HG02884 (cell line): Measurements from ENCODE around the gene TAF4.

Experiments
- ATAC-seq: cut with Tn5 transposase; IDR thresholded peaks from one replicate; pipeline ENCODE4 v1.9.1; 2021; ENCODE audit warnings: mild to moderate bottlenecking, moderate library complexity; ENCODE audit not compliant: unreplicated experiment

TAF4 gene

GRCh38 chr20:61936701-61937131 is 129.0 kb downstream of the TAF4 start:
- ATAC-seq, result no peak

- ATAC-seq, result no peak
These were observed 129.6 kb downstream of the TAF4 start for GRCh38 chr20:61935926-61936700.

DNA sequence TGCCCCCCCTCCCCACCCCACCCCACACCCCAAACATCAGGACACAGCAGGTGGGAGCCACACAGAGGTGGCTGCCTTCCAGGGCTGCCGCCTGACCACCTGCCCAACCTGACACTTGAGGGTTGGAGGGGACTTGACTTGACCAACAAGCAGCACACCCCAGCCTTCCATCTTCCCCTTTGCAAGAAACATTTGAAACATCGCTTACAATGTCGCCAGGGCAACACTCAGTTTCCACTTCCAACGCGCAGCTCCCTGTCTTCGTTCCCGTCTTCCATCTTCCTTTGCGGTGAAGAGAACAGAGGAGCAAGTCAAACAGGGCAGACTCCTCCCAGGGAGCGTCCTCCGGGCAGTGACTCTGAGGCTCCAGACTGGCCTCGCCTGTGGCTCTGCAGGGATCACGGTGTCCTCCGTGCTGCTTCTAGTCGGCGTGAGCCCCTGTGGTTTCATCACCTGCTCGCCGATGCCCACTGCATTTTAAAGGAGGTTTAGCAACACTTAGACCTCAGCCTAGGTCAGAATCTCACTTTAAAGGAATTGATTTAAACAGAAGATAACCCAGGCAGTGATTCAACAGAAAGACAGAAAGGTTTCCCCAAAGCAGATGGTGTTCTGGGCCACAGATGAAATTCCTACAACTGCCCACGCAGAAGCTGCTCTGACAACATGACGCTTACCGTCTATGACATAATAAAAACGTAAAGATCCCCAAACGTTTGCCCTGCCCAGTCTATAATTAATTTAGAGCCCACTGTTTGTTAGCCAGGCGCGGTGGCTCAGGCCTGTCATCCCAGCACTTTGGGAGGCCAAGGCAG is 130.8 kb downstream of the TAF4 start:
- no peak for ATAC-seq

GRCh38 chr20:61933951-61934715 is 131.5 kb downstream of the TAF4 start:
- no peak for ATAC-seq

DNA sequence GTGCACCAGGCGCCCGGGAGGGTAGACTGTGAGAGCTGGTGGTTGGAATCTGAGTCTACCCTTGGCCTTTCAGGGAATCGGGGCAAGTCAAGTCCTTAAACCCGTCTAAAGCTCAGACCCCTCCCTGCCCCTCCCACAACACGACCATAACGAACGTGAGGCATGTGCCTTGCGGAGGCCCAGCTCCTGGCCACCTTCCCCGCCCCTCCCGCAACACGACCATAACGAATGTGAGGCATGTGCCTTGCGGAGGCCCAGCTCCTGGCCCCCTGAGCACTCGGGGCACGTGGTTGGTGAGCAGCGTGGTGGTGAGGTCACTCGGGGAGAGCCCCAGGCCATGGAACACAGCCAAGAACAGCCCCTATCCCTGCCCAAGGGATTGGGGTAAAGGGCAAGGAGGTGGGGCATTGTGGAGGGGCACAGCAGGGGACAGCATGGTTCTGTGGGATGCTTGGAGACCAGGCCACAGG is 132.2 kb downstream of the TAF4 start:
- ATAC-seq, result no peak

- no peak for ATAC-seq
These were observed 132.8 kb downstream of the TAF4 start for GRCh38 chr20:61932711-61933480.

GRCh38 chr20:61932199-61932592 is 133.5 kb downstream of the TAF4 start:
- ATAC-seq, result no peak

- no peak for ATAC-seq
These were observed 134.0 kb downstream of the TAF4 start for GRCh38 chr20:61931476-61932198.

GRCh38 chr20:61930776-61931475 is 134.8 kb downstream of the TAF4 start:
- no peak for ATAC-seq

- ATAC-seq, result no peak
These were observed 135.6 kb downstream of the TAF4 start for GRCh38 chr20:61929971-61930666.

DNA sequence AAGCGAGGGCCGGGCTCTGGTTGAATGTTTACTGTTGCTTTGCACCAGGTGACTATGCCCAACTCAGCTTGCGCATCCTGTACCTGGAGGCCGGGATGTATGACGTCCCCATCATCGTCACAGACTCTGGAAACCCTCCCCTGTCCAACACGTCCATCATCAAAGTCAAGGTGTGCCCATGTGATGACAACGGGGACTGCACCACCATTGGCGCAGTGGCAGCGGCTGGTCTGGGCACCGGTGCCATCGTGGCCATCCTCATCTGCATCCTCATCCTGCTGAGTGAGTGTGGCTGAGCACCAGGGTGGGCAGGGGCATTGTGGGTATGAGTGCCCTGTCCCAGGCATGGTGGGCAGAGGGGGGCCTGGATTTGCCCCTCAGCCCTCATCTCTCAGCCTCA is 136.1 kb downstream of the TAF4 start:
- no peak for ATAC-seq

DNA sequence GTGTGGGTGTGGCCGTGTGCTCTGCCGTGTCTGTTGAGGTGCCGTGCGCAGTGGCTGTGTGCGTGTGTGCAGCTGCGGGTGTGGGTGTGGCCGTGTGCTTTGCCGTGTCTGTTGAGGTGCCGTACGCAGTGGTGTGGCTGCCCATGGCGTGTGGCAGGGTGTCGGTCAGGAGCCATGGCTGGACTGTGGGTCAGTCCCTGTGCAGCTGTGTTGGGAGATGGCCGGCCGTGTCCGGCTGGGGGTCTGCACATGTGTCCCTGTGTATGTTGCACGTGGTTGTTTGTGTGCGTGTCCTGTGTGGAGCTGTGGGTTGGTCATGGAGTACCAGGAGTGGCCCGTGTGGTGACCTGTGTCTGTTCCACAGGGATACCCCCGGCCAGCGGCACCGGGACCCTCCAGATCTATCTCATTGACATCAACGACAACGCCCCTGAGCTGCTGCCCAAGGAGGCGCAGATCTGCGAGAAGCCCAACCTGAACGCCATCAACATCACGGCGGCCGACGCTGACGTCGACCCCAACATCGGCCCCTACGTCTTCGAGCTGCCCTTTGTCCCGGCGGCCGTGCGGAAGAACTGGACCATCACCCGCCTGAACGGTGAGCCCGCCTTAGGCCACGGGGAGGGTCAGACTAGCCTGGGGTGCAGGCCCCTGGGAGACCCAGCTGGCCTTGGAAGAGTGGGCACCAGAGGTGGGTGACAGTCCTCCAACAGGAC is 137.7 kb downstream of the TAF4 start:
- ATAC-seq, result no peak

GRCh38 chr20:61927193-61927825 is 138.4 kb downstream of the TAF4 start:
- ATAC-seq, result no peak

DNA sequence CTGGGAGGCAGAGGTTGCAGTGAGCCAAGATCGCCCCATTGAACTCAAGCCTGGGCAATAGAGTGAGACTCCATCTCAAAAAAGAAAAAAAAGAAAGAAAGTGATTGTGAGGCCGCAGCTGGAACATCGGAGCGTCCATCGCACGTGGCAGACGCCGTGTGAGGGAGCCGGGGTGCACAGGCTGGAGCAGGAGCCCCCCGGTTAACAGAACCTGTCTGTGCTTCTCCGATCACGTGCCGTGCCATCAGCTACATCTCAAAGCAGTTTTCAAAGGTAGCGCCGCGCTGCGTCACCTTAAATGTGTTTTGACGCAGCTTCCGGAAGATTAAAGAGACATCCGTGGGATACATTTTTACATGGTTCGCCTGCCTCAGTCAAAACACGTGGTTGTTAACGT is 138.9 kb downstream of the TAF4 start:
- ATAC-seq, result no peak

GRCh38 chr20:61926253-61926613 is 139.4 kb downstream of the TAF4 start:
- no peak for ATAC-seq

DNA sequence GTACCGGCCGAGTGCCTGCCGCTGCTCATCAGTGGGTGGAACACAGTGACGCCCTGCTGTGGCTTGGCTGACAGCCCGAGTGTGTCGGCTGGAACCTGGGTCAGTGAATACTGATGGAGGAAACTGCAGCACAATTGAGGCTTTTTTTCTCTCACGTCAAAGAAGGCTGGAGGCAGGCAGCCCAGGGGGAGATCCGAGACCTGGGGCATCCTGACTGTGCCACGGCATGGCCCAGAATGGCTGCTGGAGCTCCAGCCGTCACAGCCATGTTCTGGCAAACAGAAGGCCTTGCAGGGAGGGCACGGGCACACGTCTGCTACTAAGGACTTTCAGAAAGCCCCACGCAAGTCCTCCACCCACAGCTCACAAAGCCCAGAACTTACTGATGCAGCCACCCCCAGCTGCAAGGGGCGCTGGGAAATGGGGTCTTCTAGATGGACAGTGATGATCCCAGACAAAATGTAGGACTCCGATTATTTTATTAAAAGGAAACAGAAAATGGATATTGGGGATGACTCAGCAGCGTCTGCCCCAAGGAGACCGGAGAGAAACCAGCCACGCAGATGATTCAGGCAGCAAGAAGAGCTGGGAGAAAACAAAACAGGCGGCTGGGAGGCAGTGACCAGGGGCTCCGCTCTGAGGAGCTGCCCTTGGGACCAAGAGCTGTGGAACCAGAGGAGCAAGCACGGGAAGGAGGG is 140.0 kb downstream of the TAF4 start:
- ATAC-seq, result no peak
